IMR-90 (cell line): Measurements from ENCODE around the gene COL18A1. TPM values are rescaled to one million over a fixed set of nuclear protein-coding genes. Genes with fewer than 3 reads are reported as not detected.

Experiments used
- ATAC-seq: fragments of 200-7000 bp; cut with Tn5 transposase; 2 replicates; pipeline ENCODE4 v1.9.1; 2020; ENCODE audit warnings: low read depth, mild to moderate bottlenecking, moderate library complexity
- BruUV-seq: library from RNA; stranded (reverse); fragments of 400-500 nt; replicated peaks from 2 replicates; lab custom pipeline; 2021; lab: Mats Ljungman, UMichigan
- CTCF ChIA-PET: fragments of 300-600 bp; formaldehyde crosslinking; extraction: SDS; loops from one replicate; lab custom pipeline; 2021; ENCODE audit warnings: antibody characterized with exemption; lab: Yijun Ruan, JAX
- POLR2A ChIA-PET: fragments of 300-600 bp; sonication (Branson Sonifier 250); formaldehyde crosslinking; loops from one replicate; lab custom pipeline; 2022; ENCODE audit warnings: antibody characterized with exemption; ENCODE audit not compliant: unreplicated experiment; lab: Charles Lee
- DNase-seq: peaks from one replicate; pipeline ENCODE4 v3.0.0; 2013
- H2AFZ ChIP-seq: replicated peaks from 2 replicates; pipeline ENCODE3; 2013; ENCODE audit warnings: low read length, mild to moderate bottlenecking; ENCODE audit not compliant: poor library complexity
- H2AK5ac ChIP-seq: 2 replicates; pipeline ENCODE4 v1.6.1; 2013; ENCODE audit warnings: low read depth, low read length, inconsistent platforms
- H2AK9ac ChIP-seq: replicated peaks from 2 replicates; pipeline ENCODE3; 2013; ENCODE audit warnings: mild to moderate bottlenecking, low read depth, low read length, moderate library complexity; ENCODE audit not compliant: poor library complexity
- H2BK120ac ChIP-seq: 2 replicates; pipeline ENCODE4 v1.6.1; 2013; ENCODE audit warnings: low read depth, low read length, inconsistent platforms
- H2BK15ac ChIP-seq: 3 replicates; pipeline ENCODE4 v1.6.1; 2013; ENCODE audit warnings: low read depth, low read length, inconsistent platforms
- H2BK20ac ChIP-seq: 2 replicates; pipeline ENCODE4 v1.6.1; 2013; ENCODE audit warnings: low read depth, mild to moderate bottlenecking, inconsistent platforms, low read length, moderate library complexity
- H2BK5ac ChIP-seq: 2 replicates; pipeline ENCODE4 v1.6.1; 2013; ENCODE audit warnings: mild to moderate bottlenecking, low read depth, low read length, inconsistent platforms; ENCODE audit not compliant: poor library complexity, severe bottlenecking
- H3K14ac ChIP-seq: replicated peaks from 2 replicates; pipeline ENCODE4 v1.6.1; 2013; ENCODE audit warnings: low read depth, low read length, inconsistent platforms
- H3K18ac ChIP-seq: 2 replicates; pipeline ENCODE4 v1.6.1; 2013; ENCODE audit warnings: low read depth, low read length, control low read depth
- H3K23ac ChIP-seq: 2 replicates; pipeline ENCODE4 v1.6.1; 2013; ENCODE audit warnings: low read depth, low read length, inconsistent platforms
- H3K27ac ChIP-seq: 2 replicates; pipeline ENCODE4 v1.5.1; 2013; ENCODE audit warnings: mild to moderate bottlenecking, control low read depth, low read length; ENCODE audit not compliant: insufficient read depth
- H3K27me3 ChIP-seq: 2 replicates; pipeline ENCODE4 v1.6.1; 2013; ENCODE audit warnings: low read length; ENCODE audit not compliant: control insufficient read depth, insufficient read depth
- H3K36me3 ChIP-seq: 2 replicates; pipeline ENCODE4 v1.6.1; 2013; ENCODE audit warnings: low read length, mixed read lengths; ENCODE audit not compliant: control insufficient read depth, insufficient read depth
- H3K4ac ChIP-seq: 2 replicates; pipeline ENCODE4 v1.6.1; 2013; ENCODE audit warnings: low read depth, low read length, inconsistent platforms
- H3K4me1 ChIP-seq: 2 replicates; pipeline ENCODE4 v1.6.1; 2013; ENCODE audit warnings: low read length, mixed read lengths; ENCODE audit not compliant: control insufficient read depth, insufficient read depth
- H3K4me2 ChIP-seq: 2 replicates; pipeline ENCODE4 v1.6.1; 2013; ENCODE audit warnings: low read depth, mild to moderate bottlenecking, control low read depth, low read length, moderate library complexity
- H3K4me3 ChIP-seq: 2 replicates; pipeline ENCODE4 v1.5.1; 2013; ENCODE audit warnings: low read depth, mild to moderate bottlenecking, control low read depth, low read length, moderate library complexity; ENCODE audit not compliant: insufficient read depth
- H3K56ac ChIP-seq: 2 replicates; pipeline ENCODE4 v1.6.1; 2013; ENCODE audit warnings: low read length, inconsistent platforms; ENCODE audit not compliant: insufficient read depth; ENCODE audit errors: extremely low read depth
- H3K79me1 ChIP-seq, 2 experiments: 2 replicates each; pipeline ENCODE4 v1.6.1; 2013; ENCODE audit warnings: low read length in 2 of 2, inconsistent platforms in 1 of 2, low read depth in 1 of 2
- H3K9ac ChIP-seq: 2 replicates; pipeline ENCODE4 v1.6.1; 2013; ENCODE audit warnings: low read depth, low read length, control low read depth
- H3K9me1 ChIP-seq: 2 replicates; pipeline ENCODE4 v1.6.1; 2013; ENCODE audit warnings: low read length, inconsistent platforms; ENCODE audit not compliant: insufficient read depth
- H3K9me3 ChIP-seq: 2 replicates; pipeline ENCODE4 v1.6.1; 2013; ENCODE audit warnings: low read length; ENCODE audit not compliant: control insufficient read depth, insufficient read depth
- H4K20me1 ChIP-seq: 2 replicates; pipeline ENCODE4 v1.6.1; 2013; ENCODE audit warnings: low read length, inconsistent platforms; ENCODE audit not compliant: insufficient read depth
- H4K5ac ChIP-seq: 2 replicates; pipeline ENCODE4 v1.6.1; 2013; ENCODE audit warnings: mild to moderate bottlenecking, low read depth, low read length, control low read depth
- H4K8ac ChIP-seq, 2 experiments: 2 replicates each; pipeline ENCODE4 v1.6.1; 2013; ENCODE audit warnings: low read depth in 2 of 2, low read length in 2 of 2, control low read depth in 1 of 2, inconsistent platforms in 1 of 2
- H4K91ac ChIP-seq: 2 replicates; pipeline ENCODE4 v1.6.1; 2013; ENCODE audit warnings: low read depth, low read length, inconsistent platforms; ENCODE audit not compliant: insufficient read depth
- BHLHE40 ChIP-seq: fragments of 150-350 bp; IDR thresholded peaks from 2 replicates; pipeline ENCODE4 v1.6.1; 2016; ENCODE audit warnings: mild to moderate bottlenecking, low read depth, low read length
- CEBPB ChIP-seq: IDR thresholded peaks from 2 replicates; pipeline ENCODE4 v1.6.1; 2012; ENCODE audit warnings: low read depth, low read length, improper control_type of control experiment
- CHD1 ChIP-seq: IDR thresholded peaks from 2 replicates; pipeline ENCODE4 v1.6.1; 2012; ENCODE audit warnings: low read depth, low read length, improper control_type of control experiment
- CTCF ChIP-seq: conservative IDR thresholded peaks from 2 replicates; pipeline ENCODE4 v1.5.1; 2012; ENCODE audit warnings: mild to moderate bottlenecking, low read depth, low read length, improper control_type of control experiment
- FOS ChIP-seq: fragments of 150-350 bp; IDR thresholded peaks from 2 replicates; pipeline ENCODE4 v1.6.1; 2016; ENCODE audit warnings: low read depth, low read length
- MAZ ChIP-seq: IDR thresholded peaks from 2 replicates; pipeline ENCODE4 v1.6.1; 2012; ENCODE audit warnings: low read depth, mild to moderate bottlenecking, low read length, improper control_type of control experiment, moderate library complexity, borderline replicate concordance
- MXI1 ChIP-seq: IDR thresholded peaks from 2 replicates; pipeline ENCODE4 v1.6.1; 2012; ENCODE audit warnings: low read depth, mild to moderate bottlenecking, low read length, moderate library complexity, borderline replicate concordance
- NFE2L2 ChIP-seq: fragments of 150-350 bp; IDR thresholded peaks from 2 replicates; pipeline ENCODE4 v1.6.1; 2016; ENCODE audit warnings: low read depth, mild to moderate bottlenecking, low read length
- POLR2A ChIP-seq: IDR thresholded peaks from 2 replicates; pipeline ENCODE4 v1.6.1; 2012; ENCODE audit warnings: mild to moderate bottlenecking, low read depth, low read length
- RAD21 ChIP-seq: IDR thresholded peaks from 2 replicates; pipeline ENCODE4 v1.6.1; 2012; ENCODE audit warnings: low read length, improper control_type of control experiment
- RCOR1 ChIP-seq: IDR thresholded peaks from 2 replicates; pipeline ENCODE4 v1.6.1; 2012; ENCODE audit warnings: mild to moderate bottlenecking, low read length, improper control_type of control experiment; ENCODE audit not compliant: insufficient replicate concordance
- RFX5 ChIP-seq: IDR thresholded peaks from 2 replicates; pipeline ENCODE4 v1.8.0; 2012; ENCODE audit warnings: low read depth, mild to moderate bottlenecking, low read length, moderate library complexity
- SMC3 ChIP-seq: fragments of 150-350 bp; IDR thresholded peaks from 2 replicates; pipeline ENCODE4 v1.6.1; 2016; ENCODE audit warnings: low read depth, mild to moderate bottlenecking, antibody characterized with exemption, low read length, moderate library complexity
- WGBS, 2 experiments: methylation state at CpG; one replicate each; pipeline versions ENCODE4 v1.1.5 to v1.1.7; 2013; ENCODE audit warnings: missing lambda C conversion rate in 2 of 2; ENCODE audit not compliant: insufficient read length in 1 of 2; ENCODE audit errors: extremely low coverage in 2 of 2; 5-methylcytosine and 5-hydroxymethylcytosine counted together
- dilution Hi-C: fragments of 300-500 bp; cut with HindIII; formaldehyde crosslinking; loops from one replicate; pipeline ENCODE4 v1.14.3; 2018; ENCODE audit warnings: low sequenced_read_pairs; ENCODE audit not compliant: unreplicated experiment
- in situ Hi-C: fragments of 300-500 bp; cut with MboI; formaldehyde crosslinking; loops from 3 replicates; pipeline ENCODE4 v1.14.3; 2019; ENCODE audit warnings: low sequenced_read_pairs, inconsistent platforms, mixed read lengths
- intact Hi-C: fragments of 100-400 bp; cut with micrococcal nuclease; formaldehyde crosslinking; loops from 2 replicates; pipeline ENCODE4 v1.10.0; 2022
- polyA plus RNA-seq, 3 experiments: library from polyadenylated mRNA; depleted of rRNA; stranded (reverse); fragments of >200 nt; gene quantifications; 2 replicates each; pipeline ENCODE4 v1.2.3, GENCODE V29; 2012; ENCODE audit warnings: low replicate concordance in 1 of 3
- total RNA-seq: library from RNA; depleted of rRNA; stranded (reverse); fragments of >200 nt; gene quantifications from 2 replicates; pipeline ENCODE4 v1.2.3, GENCODE V29; 2012
- TF ChIP-seq, protein P1 (sequence below): fragments of 150-350 bp; IDR thresholded peaks from 2 replicates; pipeline ENCODE4 v1.6.1; 2017; ENCODE audit warnings: mild to moderate bottlenecking, antibody characterized with exemption, low read length, low read depth

COL18A1 gene
- total and polyA plus RNA-seq, 2 of the 4 experiments (the other 2 are of a cell fraction): 4.3 to 46.7 TPM

- no peak for TF ChIP-seq NFE2L2
These were observed 135.0 kb downstream of the COL18A1 start (continued) for GRCh38 chr21:45539796-45540600.

DNA sequence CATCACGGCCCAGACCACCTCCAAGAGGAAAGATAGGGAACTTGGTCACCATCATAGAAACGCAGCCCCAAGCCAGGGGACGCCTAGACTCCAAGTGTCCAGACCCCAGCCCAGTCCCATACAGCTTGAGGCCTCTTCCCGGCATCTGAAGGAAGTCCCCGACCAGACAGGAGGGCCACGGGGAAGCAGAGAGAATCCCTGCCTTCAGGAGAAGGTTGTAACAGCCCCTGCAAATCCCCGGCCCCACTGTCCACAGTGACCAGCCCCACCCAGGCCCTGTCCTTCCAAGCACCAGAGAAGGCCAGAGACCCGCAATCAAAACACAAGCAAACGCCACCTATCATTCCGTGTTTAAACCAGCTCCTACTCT lies 135.6 kb downstream of the COL18A1 start:
- ChIA-PET POLR2A (no interaction called here), CTCF (no interaction called here)
- Histone ChIP-seq H2BK20ac (no peak overlapping the region), H3K4me1 (peaks cover 3% of the 10 kb centered on the region; the same call in 1 of the 2 replicates), H3K4ac (no peak overlapping the region), H3K23ac (no peak overlapping the region), H3K14ac (no peak overlapping the region), H4K8ac (no peak overlapping the region), H3K18ac (no peak overlapping the region), H3K9ac (no peak overlapping the region), H3K9me3 (no peaks in the 10 kb centered on the region), H3K4me2 (no peak overlapping the region), H3K56ac (no peak overlapping the region), H3K9me1 (no peaks in the 10 kb centered on the region), H2AFZ (no peak overlapping the region), H3K79me1 (peaks cover 9 to 27% of the 10 kb centered on the region in 2 experiments), H4K20me1 (peaks cover 9% of the 10 kb centered on the region; the same call in 1 of the 2 replicates), H4K5ac (no peak overlapping the region), H3K4me3 (no peak overlapping the region), H2BK120ac (no peak overlapping the region), H4K91ac (no peak overlapping the region), H3K27me3 (no peaks in the 10 kb centered on the region; the same call in 1 of the 2 replicates), H2BK5ac (no peak overlapping the region), H2BK15ac (no peak overlapping the region), H3K27ac (no peak overlapping the region), H2AK9ac (no peak overlapping the region), H3K36me3 (peaks cover 2% of the 10 kb centered on the region), H2AK5ac (no peak overlapping the region)
- in situ Hi-C loops: no loop called here
- WGBS, 2 experiments: 83% methylated on average over 2 of the region's 10 CpGs; no CpG with 5 or more reads in 1 of the 2 experiments
- dilution Hi-C loops: no loop called here
- intact Hi-C loops: no loop called here
- no peak for DNase-seq
- no peak for ATAC-seq
- BruUV-seq: no TSS peak
- TF ChIP-seq CEBPB (no peak), POLR2A (no peak), SMC3 (no peak), FOS (no peak), CTCF (no peak), RAD21 (no peak), MAZ (no peak), NFE2L2 (no peak), RCOR1 (no peak), CHD1 (no peak), BHLHE40 (no peak), MXI1 (no peak), RFX5 (no peak)
- TF ChIP-seq, protein P1, sequence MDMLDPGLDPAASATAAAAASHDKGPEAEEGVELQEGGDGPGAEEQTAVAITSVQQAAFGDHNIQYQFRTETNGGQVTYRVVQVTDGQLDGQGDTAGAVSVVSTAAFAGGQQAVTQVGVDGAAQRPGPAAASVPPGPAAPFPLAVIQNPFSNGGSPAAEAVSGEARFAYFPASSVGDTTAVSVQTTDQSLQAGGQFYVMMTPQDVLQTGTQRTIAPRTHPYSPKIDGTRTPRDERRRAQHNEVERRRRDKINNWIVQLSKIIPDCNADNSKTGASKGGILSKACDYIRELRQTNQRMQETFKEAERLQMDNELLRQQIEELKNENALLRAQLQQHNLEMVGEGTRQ: no peak
